Activated T-cell treated with anti-CD3 and anti-CD28 coated beads, Interleukin-2, amount 50 U/mL, for 4 hours (primary cell): Measurements from ENCODE around the gene SORCS1. TPM values are rescaled to one million over a fixed set of nuclear protein-coding genes. Genes with fewer than 3 reads are reported as not detected.

ENCODE experiments used
- ATAC-seq, 2 donors: fragments of 200-7000 bp; cut with Tn5 transposase; one replicate each; pipeline ENCODE4 v1.10.0; 2021
- DNase-seq: peaks from one replicate; pipeline ENCODE4 v3.0.0-alpha.2; 2020
- H3K27me3 Mint-ChIP-seq: one replicate; pipeline ENCODE4 v1.8.0; 2021; ENCODE audit warnings: low read depth, mixed read lengths
- H3K36me3 Mint-ChIP-seq: one replicate; pipeline ENCODE4 v1.8.0; 2022; ENCODE audit warnings: mixed read lengths; ENCODE audit not compliant: insufficient read depth
- H3K4me1 Mint-ChIP-seq: one replicate; pipeline ENCODE4 v1.8.0; 2021; ENCODE audit warnings: low read depth, mixed read lengths
- H3K4me3 Mint-ChIP-seq: one replicate; pipeline ENCODE4 v1.8.0; 2021; ENCODE audit warnings: mild to moderate bottlenecking, moderate library complexity, mixed read lengths
- H3K9me3 Mint-ChIP-seq: one replicate; pipeline ENCODE4 v1.8.0; 2021; ENCODE audit warnings: mixed read lengths
- total RNA-seq, 3 donors: library from RNA; stranded (reverse); gene quantifications; one replicate each; pipeline ENCODE4 v1.2.1, GENCODE V29; 2021

The SORCS1 gene
- total RNA-seq, 3 donors from 2014 or later = not detected

GRCh38 chr10:106908225-106908624 lies 256.3 kb downstream of the SORCS1 start:
- Mint-ChIP-seq H3K36me3 (no peaks in the 10 kb centered on the region), H3K9me3 (no peaks in the 10 kb centered on the region), H3K4me3 (no peak overlapping the region), H3K27me3 (no peaks in the 10 kb centered on the region), H3K4me1 (no peaks in the 10 kb centered on the region)
- DNase-seq (no peak), ATAC-seq (no peak)

GRCh38 chr10:106904209-106904608 lies 260.3 kb downstream of the SORCS1 start:
- DNase-seq = no peak
- no peak for ATAC-seq
- H3K36me3 Mint-ChIP-seq = no peaks in the 10 kb centered on the region
- H3K4me1 Mint-ChIP-seq = no peaks in the 10 kb centered on the region
- H3K9me3 Mint-ChIP-seq = no peaks in the 10 kb centered on the region
- H3K27me3 Mint-ChIP-seq = no peaks in the 10 kb centered on the region
- no peak overlapping the region for H3K4me3 Mint-ChIP-seq

GRCh38 chr10:106903180-106903579 lies 261.3 kb downstream of the SORCS1 start:
- no peaks in the 10 kb centered on the region for H3K36me3 Mint-ChIP-seq
- DNase-seq (no peak), ATAC-seq (no peak)
- H3K27me3 Mint-ChIP-seq = no peaks in the 10 kb centered on the region
- no peak overlapping the region for H3K4me3 Mint-ChIP-seq
- no peaks in the 10 kb centered on the region for H3K9me3 Mint-ChIP-seq
- no peaks in the 10 kb centered on the region for H3K4me1 Mint-ChIP-seq

GRCh38 chr10:106900016-106900652 lies 264.4 kb downstream of the SORCS1 start:
- DNase-seq (no peak), ATAC-seq (no peak)
- Mint-ChIP-seq H3K4me1 (no peaks in the 10 kb centered on the region), H3K27me3 (no peaks in the 10 kb centered on the region), H3K36me3 (no peaks in the 10 kb centered on the region), H3K9me3 (no peaks in the 10 kb centered on the region), H3K4me3 (no peak overlapping the region)

- ATAC-seq (no peak), DNase-seq (no peak)
- Mint-ChIP-seq H3K36me3 (no peaks in the 10 kb centered on the region), H3K4me3 (no peak overlapping the region), H3K27me3 (no peaks in the 10 kb centered on the region), H3K4me1 (no peaks in the 10 kb centered on the region), H3K9me3 (no peaks in the 10 kb centered on the region)
Observed at GRCh38 chr10:106898446-106898845, 266.1 kb downstream of the SORCS1 start.

GRCh38 chr10:106897719-106898118 lies 266.8 kb downstream of the SORCS1 start:
- Mint-ChIP-seq H3K27me3 (no peaks in the 10 kb centered on the region), H3K9me3 (no peaks in the 10 kb centered on the region), H3K4me1 (no peaks in the 10 kb centered on the region), H3K36me3 (no peaks in the 10 kb centered on the region), H3K4me3 (no peak overlapping the region)
- no peak for ATAC-seq
- no peak for DNase-seq

- Mint-ChIP-seq H3K4me3 (no peak overlapping the region), H3K9me3 (no peaks in the 10 kb centered on the region), H3K27me3 (no peaks in the 10 kb centered on the region), H3K4me1 (no peaks in the 10 kb centered on the region), H3K36me3 (no peaks in the 10 kb centered on the region)
- DNase-seq (no peak), ATAC-seq (no peak)
Observed at GRCh38 chr10:106894692-106895091, 269.8 kb downstream of the SORCS1 start.

- no peak overlapping the region for H3K4me3 Mint-ChIP-seq
- H3K9me3 Mint-ChIP-seq = peaks cover 3% of the 10 kb centered on the region
- no peaks in the 10 kb centered on the region for H3K36me3 Mint-ChIP-seq
- ATAC-seq (no peak), DNase-seq (no peak)
- no peaks in the 10 kb centered on the region for H3K27me3 Mint-ChIP-seq
- no peaks in the 10 kb centered on the region for H3K4me1 Mint-ChIP-seq
Observed at GRCh38 chr10:106877574-106877973, 286.9 kb downstream of the SORCS1 start.

GRCh38 chr10:106874604-106874889 lies 290.0 kb downstream of the SORCS1 start:
- Mint-ChIP-seq H3K27me3 (no peaks in the 10 kb centered on the region), H3K4me3 (no peak overlapping the region), H3K9me3 (no peaks in the 10 kb centered on the region), H3K36me3 (no peaks in the 10 kb centered on the region), H3K4me1 (no peaks in the 10 kb centered on the region)
- ATAC-seq (no peak), DNase-seq (no peak)

- Mint-ChIP-seq H3K4me1 (no peaks in the 10 kb centered on the region), H3K27me3 (no peaks in the 10 kb centered on the region), H3K4me3 (no peak overlapping the region), H3K36me3 (no peaks in the 10 kb centered on the region), H3K9me3 (no peaks in the 10 kb centered on the region)
- ATAC-seq (no peak), DNase-seq (no peak)
Observed at GRCh38 chr10:106873770-106874603, 290.5 kb downstream of the SORCS1 start.

- no peaks in the 10 kb centered on the region for H3K27me3 Mint-ChIP-seq
- peaks cover 9% of the 10 kb centered on the region for H3K9me3 Mint-ChIP-seq
- H3K4me1 Mint-ChIP-seq = no peaks in the 10 kb centered on the region
- H3K4me3 Mint-ChIP-seq = no peak overlapping the region
- DNase-seq (no peak), ATAC-seq (no peak)
- H3K36me3 Mint-ChIP-seq = no peaks in the 10 kb centered on the region
Observed at GRCh38 chr10:106872176-106872575, 292.3 kb downstream of the SORCS1 start.

GRCh38 chr10:106866244-106866845 lies 298.2 kb downstream of the SORCS1 start:
- H3K4me1 Mint-ChIP-seq = no peaks in the 10 kb centered on the region
- ATAC-seq (no peak), DNase-seq (no peak)
- H3K9me3 Mint-ChIP-seq = peaks cover 13% of the 10 kb centered on the region
- no peaks in the 10 kb centered on the region for H3K36me3 Mint-ChIP-seq
- H3K4me3 Mint-ChIP-seq = no peak overlapping the region
- H3K27me3 Mint-ChIP-seq = no peaks in the 10 kb centered on the region

- Mint-ChIP-seq H3K36me3 (no peaks in the 10 kb centered on the region), H3K4me1 (no peaks in the 10 kb centered on the region), H3K4me3 (no peak overlapping the region), H3K9me3 (peaks cover 13% of the 10 kb centered on the region), H3K27me3 (no peaks in the 10 kb centered on the region)
- DNase-seq = no peak
- no peak for ATAC-seq
Observed at GRCh38 chr10:106864031-106864430, 300.5 kb downstream of the SORCS1 start.

GRCh38 chr10:106863549-106863948 lies 301.0 kb downstream of the SORCS1 start:
- no peak for DNase-seq
- ATAC-seq = no peak
- Mint-ChIP-seq H3K4me3 (no peak overlapping the region), H3K9me3 (peaks cover 13% of the 10 kb centered on the region), H3K36me3 (no peaks in the 10 kb centered on the region), H3K27me3 (no peaks in the 10 kb centered on the region), H3K4me1 (no peaks in the 10 kb centered on the region)
